ENCODE results near the gene SYCE1. TPM values are rescaled to one million over a fixed set of nuclear protein-coding genes. Genes with fewer than 3 reads are reported as not detected.

SYCE1 gene
- total and polyA plus RNA-seq, 2 of the 4 experiments (the other 2 are of a cell fraction): not detected

GRCh38 chr10:133614830-133615580, 49.6 kb upstream of the SYCE1 start:
- ATAC-seq (ENCODE audit: low read depth) (no peak), DNase-seq (no peak)
- Histone ChIP-seq H3K36me3 (ENCODE audit: control insufficient read depth, insufficient read depth, low read length) (no peaks in the 10 kb centered on the region), H3K18ac (ENCODE audit: low read depth, low read length) (no peak overlapping the region), H3K79me1 (ENCODE audit: low read depth in 1 of 2, low read length in 2 of 2) (no peaks in the 10 kb centered on the region), H2AFZ (replicated peaks; ENCODE audit: low read length, poor library complexity) (no peak overlapping the region), H2AK5ac (ENCODE audit: low read depth, low read length) (no peak overlapping the region), H2BK5ac (ENCODE audit: low read depth, low read length, poor library complexity, severe bottlenecking) (no peak overlapping the region), H3K14ac (replicated peaks; ENCODE audit: low read depth, low read length) (no peak overlapping the region), H3K9ac (ENCODE audit: low read depth, low read length) (no peak overlapping the region), H2BK15ac (ENCODE audit: low read depth, low read length) (no peak overlapping the region), H4K8ac (ENCODE audit: low read depth in 2 of 2, low read length in 2 of 2) (no peak overlapping the region), H3K4me3 (ENCODE audit: insufficient read depth, low read depth, low read length) (no peak overlapping the region), H3K56ac (ENCODE audit: extremely low read depth, insufficient read depth, low read length) (no peak overlapping the region), H4K91ac (ENCODE audit: insufficient read depth, low read depth, low read length) (no peak overlapping the region), H3K27ac (ENCODE audit: insufficient read depth, low read length) (no peak overlapping the region), H3K9me1 (ENCODE audit: insufficient read depth, low read length) (no peaks in the 10 kb centered on the region), H4K5ac (ENCODE audit: low read depth, low read length) (no peak overlapping the region), H3K23ac (ENCODE audit: low read depth, low read length) (no peak overlapping the region), H3K4me2 (ENCODE audit: low read depth, low read length) (no peak overlapping the region), H2AK9ac (replicated peaks; ENCODE audit: low read depth, low read length, poor library complexity) (no peak overlapping the region), H2BK120ac (ENCODE audit: low read depth, low read length) (no peak overlapping the region), H3K9me3 (ENCODE audit: control insufficient read depth, insufficient read depth, low read length) (peaks cover 8% of the 10 kb centered on the region; the same call in 1 of the 2 replicates), H3K27me3 (ENCODE audit: control insufficient read depth, insufficient read depth, low read length) (no peaks in the 10 kb centered on the region), H3K4me1 (ENCODE audit: control insufficient read depth, insufficient read depth, low read length) (no peaks in the 10 kb centered on the region), H4K20me1 (ENCODE audit: insufficient read depth, low read length) (no peaks in the 10 kb centered on the region), H2BK20ac (ENCODE audit: low read depth, low read length) (no peak overlapping the region), H3K4ac (ENCODE audit: low read depth, low read length) (no peak overlapping the region)
- intact Hi-C loops (cut with micrococcal nuclease) (no loop called here), in situ Hi-C loops (cut with MboI; ENCODE audit: low sequenced_read_pairs) (no loop called here), dilution Hi-C loops (cut with HindIII; ENCODE audit: low sequenced_read_pairs, unreplicated experiment) (no loop called here)
- WGBS, 2 experiments (ENCODE audit: extremely low coverage in 2 of 2, insufficient read length in 1 of 2): 77% methylated on average over 3 of the region's 10 CpGs; no CpG with 5 or more reads in 1 of the 2 experiments
- BruUV-seq (replicated peaks): no TSS peak
- POLR2A ChIA-PET (ENCODE audit: unreplicated experiment): no interaction called here
- CTCF ChIA-PET: no interaction called here
- no peak for TF ChIP-seq NFE2L2 (IDR thresholded peaks at IDR 0.05; ENCODE audit: low read depth, low read length)
- TF ChIP-seq POLR2A (IDR thresholded peaks at IDR 0.05; ENCODE audit: low read depth, low read length): no peak
- TF ChIP-seq BHLHE40 (IDR thresholded peaks at IDR 0.05; ENCODE audit: low read depth, low read length): no peak
- no peak for TF ChIP-seq SMC3 (IDR thresholded peaks at IDR 0.05; ENCODE audit: low read depth, low read length)
- no peak for TF ChIP-seq USF2 (IDR thresholded peaks at IDR 0.05; ENCODE audit: low read depth, low read length)
